Measurements from ENCODE around the gene DOCK8. TPM values are rescaled to one million over a fixed set of nuclear protein-coding genes. Genes with fewer than 3 reads are reported as not detected.

The DOCK8 gene
- total and polyA plus RNA-seq, 2 experiments from 2014 or later, result 0.94 to 1.2 TPM

- H2AFZ ChIP-seq, result no peak overlapping the region; the same call in 1 of the 2 replicates
- no peaks in the 10 kb centered on the region for H3K9me2 ChIP-seq (ENCODE audit: insufficient read depth)
- no peak for DNase-seq (ENCODE audit: low spot score)
- no peak overlapping the region for H3K4me2 ChIP-seq
- Mint-ChIP-seq H3K36me3 (ENCODE audit: low read depth) (no peaks in the 10 kb centered on the region), H3K27me3 (ENCODE audit: insufficient read depth, low read depth, poor library complexity) (peaks cover 3% of the 10 kb centered on the region), H3K4me1 (peaks cover 10% of the 10 kb centered on the region; the same call in 2 of the 3 replicates), H3K4me3 (no peak overlapping the region), H3K27ac (peak overlapping the region; percentile 38; the same call in 1 of the 2 replicates), H3K9me3 (no peaks in the 10 kb centered on the region)
- H3K36me3 ChIP-seq (ENCODE audit: insufficient read depth), result no peaks in the 10 kb centered on the region
- no peaks in the 10 kb centered on the region for H3K27me3 ChIP-seq (ENCODE audit: insufficient read depth)
- H3K79me2 ChIP-seq (replicated peaks; ENCODE audit: insufficient read depth), result no peaks in the 10 kb centered on the region
- no peak overlapping the region for H3K4me3 ChIP-seq
- no peaks in the 10 kb centered on the region for H3K4me1 ChIP-seq (ENCODE audit: insufficient read depth)
- ATAC-seq, result no peak
- TF ChIP-seq CTCF (conservative IDR thresholded peaks at IDR 0.05; ENCODE audit: low read depth in 2 of 2) (no peak), EZH2phosphoT487 (IDR thresholded peaks at IDR 0.05; ENCODE audit: unreplicated experiment) (no peak), NANOG (IDR thresholded peaks at IDR 0.05; ENCODE audit: borderline replicate concordance) (no peak), ZNF462 (CRISPR knock-in tag; IDR thresholded peaks at IDR 0.05) (no peak), POLR2AphosphoS5 (IDR thresholded peaks at IDR 0.05; ENCODE audit: low read depth) (no peak), ZNF114 (CRISPR knock-in tag; IDR thresholded peaks at IDR 0.05) (no peak), ZNF331 (CRISPR knock-in tag; IDR thresholded peaks at IDR 0.05; ENCODE audit: low read depth) (no peak), JUNB (IDR thresholded peaks at IDR 0.05; ENCODE audit: unreplicated experiment) (no peak), CREB1 (CRISPR knock-in tag; IDR thresholded peaks at IDR 0.05; ENCODE audit: low read depth) (no peak), REST (IDR thresholded peaks at IDR 0.05; ENCODE audit: unreplicated experiment) (no peak), EZH2 (IDR thresholded peaks at IDR 0.05; ENCODE audit: low read depth, unreplicated experiment) (no peak), STAT1 (IDR thresholded peaks at IDR 0.05; ENCODE audit: unreplicated experiment) (no peak)
- TF ChIP-seq, protein P1, sequence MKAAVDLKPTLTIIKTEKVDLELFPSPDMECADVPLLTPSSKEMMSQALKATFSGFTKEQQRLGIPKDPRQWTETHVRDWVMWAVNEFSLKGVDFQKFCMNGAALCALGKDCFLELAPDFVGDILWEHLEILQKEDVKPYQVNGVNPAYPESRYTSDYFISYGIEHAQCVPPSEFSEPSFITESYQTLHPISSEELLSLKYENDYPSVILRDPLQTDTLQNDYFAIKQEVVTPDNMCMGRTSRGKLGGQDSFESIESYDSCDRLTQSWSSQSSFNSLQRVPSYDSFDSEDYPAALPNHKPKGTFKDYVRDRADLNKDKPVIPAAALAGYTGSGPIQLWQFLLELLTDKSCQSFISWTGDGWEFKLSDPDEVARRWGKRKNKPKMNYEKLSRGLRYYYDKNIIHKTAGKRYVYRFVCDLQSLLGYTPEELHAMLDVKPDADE (IDR thresholded peaks at IDR 0.05), result no peak
- no peak overlapping the region for H3K27ac ChIP-seq (ENCODE audit: low read depth)
- no peaks in the 10 kb centered on the region for H4K20me1 ChIP-seq (replicated peaks; ENCODE audit: insufficient read depth)
- no peaks in the 10 kb centered on the region for H3F3A ChIP-seq (replicated peaks; ENCODE audit: low read depth)
Observed at GRCh38 chr9:250625-251024, 36.0 kb downstream of the DOCK8 start.

All from GM23338 (cell line).